SK-N-MC (cell line): ENCODE data around the gene R3HDM2.

Source experiments
- EZH2 ChIP-seq: fragments of 200-600 bp; sonication (generic); IDR thresholded peaks from one replicate; pipeline ENCODE4 v1.6.1; 2017; ENCODE audit warnings: antibody characterized with exemption
- POLR2AphosphoS5 ChIP-seq: IDR thresholded peaks from 2 replicates; pipeline ENCODE4 v1.6.1; 2012; ENCODE audit warnings: mild to moderate bottlenecking, low read depth, low read length, borderline replicate concordance

GRCh38 chr12:57474862-57475261, 44.0 kb upstream of the R3HDM2 start:
- no peak for TF ChIP-seq EZH2
- TF ChIP-seq POLR2AphosphoS5: no peak
